ENCODE results near the gene LINS1. TPM values are rescaled to one million over a fixed set of nuclear protein-coding genes. Genes with fewer than 3 reads are reported as not detected.

The LINS1 gene
- total and polyA plus RNA-seq, 2 experiments from 2014 or later = 11.7 to 15.4 TPM

- TF ChIP-seq JUNB (IDR thresholded peaks at IDR 0.05; ENCODE audit: unreplicated experiment) (no peak), POLR2AphosphoS5 (IDR thresholded peaks at IDR 0.05; ENCODE audit: low read depth) (no peak), REST (IDR thresholded peaks at IDR 0.05; ENCODE audit: unreplicated experiment) (no peak), NANOG (IDR thresholded peaks at IDR 0.05; ENCODE audit: borderline replicate concordance) (no peak), ZNF114 (CRISPR knock-in tag; IDR thresholded peaks at IDR 0.05) (no peak), ETS1 (IDR thresholded peaks at IDR 0.05) (no peak), EZH2 (IDR thresholded peaks at IDR 0.05; ENCODE audit: low read depth, unreplicated experiment) (no peak), CREB1 (CRISPR knock-in tag; IDR thresholded peaks at IDR 0.05; ENCODE audit: low read depth) (no peak), EZH2phosphoT487 (IDR thresholded peaks at IDR 0.05; ENCODE audit: unreplicated experiment) (no peak), ZNF331 (CRISPR knock-in tag; IDR thresholded peaks at IDR 0.05; ENCODE audit: low read depth) (no peak), STAT1 (IDR thresholded peaks at IDR 0.05; ENCODE audit: unreplicated experiment) (no peak)
Observed at GRCh38 chr15:100592898-100593297, 9.1 kb downstream of the LINS1 start (continued).

- no peak overlapping the region for H3K4me3 Mint-ChIP-seq
- Histone ChIP-seq H2AFZ (no peak overlapping the region), H3K4me2 (no peak overlapping the region), H3K4me1 (ENCODE audit: insufficient read depth) (no peaks in the 10 kb centered on the region), H3K79me2 (replicated peaks; ENCODE audit: insufficient read depth) (peaks cover 88% of the 10 kb centered on the region), H3K27me3 (ENCODE audit: insufficient read depth) (no peaks in the 10 kb centered on the region), H3K4me3 (no peak overlapping the region), H3K27ac (ENCODE audit: low read depth) (no peak overlapping the region), H3K36me3 (ENCODE audit: insufficient read depth) (peaks cover 28% of the 10 kb centered on the region), H4K20me1 (replicated peaks; ENCODE audit: insufficient read depth) (peaks cover 10% of the 10 kb centered on the region), H3K9me2 (ENCODE audit: insufficient read depth) (no peaks in the 10 kb centered on the region), H3F3A (replicated peaks; ENCODE audit: low read depth) (no peaks in the 10 kb centered on the region)
- no peak for DNase-seq (ENCODE audit: low spot score)
- H3K9me3 Mint-ChIP-seq = peaks cover 52% of the 10 kb centered on the region
- ATAC-seq = no peak
- peaks cover 1% of the 10 kb centered on the region for H3K27me3 Mint-ChIP-seq (ENCODE audit: insufficient read depth, low read depth, poor library complexity)
- peaks cover 44% of the 10 kb centered on the region for H3K36me3 Mint-ChIP-seq (ENCODE audit: low read depth)
- no peak overlapping the region for H3K27ac Mint-ChIP-seq
- H3K4me1 Mint-ChIP-seq = no peaks in the 10 kb centered on the region
- TF ChIP-seq EZH2 (IDR thresholded peaks at IDR 0.05; ENCODE audit: low read depth, unreplicated experiment) (no peak), EZH2phosphoT487 (IDR thresholded peaks at IDR 0.05; ENCODE audit: unreplicated experiment) (no peak), NANOG (IDR thresholded peaks at IDR 0.05; ENCODE audit: borderline replicate concordance) (no peak), JUNB (IDR thresholded peaks at IDR 0.05; ENCODE audit: unreplicated experiment) (no peak), ZNF331 (CRISPR knock-in tag; IDR thresholded peaks at IDR 0.05; ENCODE audit: low read depth) (no peak), CTCF (conservative IDR thresholded peaks at IDR 0.05; ENCODE audit: low read depth in 2 of 2) (no peak), CREB1 (CRISPR knock-in tag; IDR thresholded peaks at IDR 0.05; ENCODE audit: low read depth) (no peak), ZNF462 (CRISPR knock-in tag; IDR thresholded peaks at IDR 0.05) (no peak)
Observed at GRCh38 chr15:100591835-100592234, 10.1 kb downstream of the LINS1 start.
